Stimulated activated CD8-positive, alpha-beta memory T cell treated with anti-CD3 and anti-CD28 coated beads, Interleukin-15, amount 100 ng/mL, for 4 hours (primary cell): ENCODE data around the gene USP12.
"Not testable (repeated sequence)": the region's sequence is repeated elsewhere in the genome, so short reads cannot be mapped to it uniquely, and the experiment has no call there.

ENCODE experiments used
- DNase-seq, 2 donors: peaks; one replicate each; pipeline ENCODE4 v3.0.0-alpha.2; 2020; ENCODE audit warnings: low read depth in 2 of 2

Gene USP12

GRCh38 chr13:27079421-27079958 lies 92.1 kb downstream of the USP12 start:
- DNase-seq, result no peak

GRCh38 chr13:27077451-27077850 lies 94.2 kb downstream of the USP12 start:
- no peak for DNase-seq

GRCh38 chr13:27076421-27076820 lies 95.2 kb downstream of the USP12 start:
- DNase-seq, result no peak

- DNase-seq, result no peak
Measured at GRCh38 chr13:27073186-27073585, 98.4 kb downstream of the USP12 start.

GRCh38 chr13:27066123-27066522 lies 105.5 kb downstream of the USP12 start:
- not testable (repeated sequence) for DNase-seq

GRCh38 chr13:27065582-27065981 lies 106.0 kb downstream of the USP12 start:
- no peak for DNase-seq

GRCh38 chr13:27064252-27064995 lies 107.2 kb downstream of the USP12 start:
- no peak for DNase-seq

- DNase-seq, result no peak
Measured at GRCh38 chr13:27057817-27058216, 113.8 kb downstream of the USP12 start.

- DNase-seq, result no peak
Measured at GRCh38 chr13:27055526-27055925, 116.1 kb downstream of the USP12 start.

- no peak for DNase-seq
Measured at GRCh38 chr13:27054760-27055159, 116.9 kb downstream of the USP12 start.

- DNase-seq, result no peak
Measured at GRCh38 chr13:27053902-27054595, 117.6 kb downstream of the USP12 start.

- no peak for DNase-seq
Measured at GRCh38 chr13:27053210-27053884, 118.3 kb downstream of the USP12 start.

GRCh38 chr13:27052551-27053208 lies 118.9 kb downstream of the USP12 start:
- no peak for DNase-seq

- DNase-seq, result no peak
Measured at GRCh38 chr13:27047081-27047480, 124.5 kb downstream of the USP12 start.

- no peak for DNase-seq
Measured at GRCh38 chr13:27044837-27045570, 126.6 kb downstream of the USP12 start.

GRCh38 chr13:27043013-27043412 lies 128.6 kb downstream of the USP12 start:
- no peak for DNase-seq

- no peak for DNase-seq
Measured at GRCh38 chr13:27041341-27041740, 130.3 kb downstream of the USP12 start.

GRCh38 chr13:27040826-27041108 lies 130.8 kb downstream of the USP12 start:
- DNase-seq, result no peak

GRCh38 chr13:27039171-27039701 lies 132.4 kb downstream of the USP12 start:
- DNase-seq, result no peak

- no peak for DNase-seq
Measured at GRCh38 chr13:27038323-27038722, 133.3 kb downstream of the USP12 start.

- no peak for DNase-seq
Measured at GRCh38 chr13:27037571-27037970, 134.0 kb downstream of the USP12 start.
